GM19463 (cell line): ENCODE results near the gene CGB3.
"Not testable (repeated sequence)": the region's sequence is repeated elsewhere in the genome, so short reads cannot be mapped to it uniquely, and the experiment has no call there.

Source experiments
- ATAC-seq: cut with Tn5 transposase; IDR thresholded peaks from one replicate; pipeline ENCODE4 v1.9.1; 2021; ENCODE audit warnings: mild to moderate bottlenecking, moderate library complexity; ENCODE audit not compliant: unreplicated experiment

CGB3 gene

DNA sequence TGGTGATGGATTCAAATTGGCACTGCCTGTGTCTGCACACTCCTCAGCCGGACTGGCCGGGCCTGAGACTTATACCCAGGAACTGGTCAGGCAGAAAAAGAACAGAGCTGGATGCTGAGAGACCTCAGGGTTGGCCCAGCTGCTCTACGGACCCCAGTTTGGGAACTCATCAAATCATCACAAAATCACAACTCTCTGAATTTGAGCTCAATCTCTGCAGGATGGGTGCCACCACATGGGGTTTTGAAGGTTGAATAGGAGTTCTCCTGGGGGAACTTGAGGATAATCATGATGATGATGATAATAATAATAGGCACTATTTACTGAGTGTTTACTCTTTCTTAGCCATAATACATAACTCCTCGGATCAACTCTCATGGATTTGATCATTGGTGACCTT lies 18.5 kb upstream of the CGB3 start:
- ATAC-seq: not testable (repeated sequence)

DNA sequence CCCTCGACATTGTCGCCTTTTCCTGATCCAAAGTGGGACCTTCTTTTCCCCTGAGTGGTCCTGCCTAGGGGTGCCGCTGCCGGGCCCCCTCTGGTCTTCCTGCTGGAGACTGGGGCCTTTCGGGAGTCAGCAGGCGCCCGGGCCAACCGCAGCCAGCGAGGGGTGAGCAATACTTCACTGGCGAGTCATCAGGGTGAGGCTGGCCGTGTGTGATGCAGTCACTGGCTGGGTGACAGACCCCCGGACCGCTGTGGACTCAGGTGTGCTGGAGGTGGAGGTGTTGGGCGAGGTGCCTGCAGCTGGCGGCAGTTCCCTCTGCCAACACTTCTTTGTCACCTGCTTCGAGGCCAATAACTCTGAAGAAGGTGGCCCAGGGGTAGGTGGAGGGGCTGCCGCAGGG lies 18.0 kb upstream of the CGB3 start:
- ATAC-seq: no peak

DNA sequence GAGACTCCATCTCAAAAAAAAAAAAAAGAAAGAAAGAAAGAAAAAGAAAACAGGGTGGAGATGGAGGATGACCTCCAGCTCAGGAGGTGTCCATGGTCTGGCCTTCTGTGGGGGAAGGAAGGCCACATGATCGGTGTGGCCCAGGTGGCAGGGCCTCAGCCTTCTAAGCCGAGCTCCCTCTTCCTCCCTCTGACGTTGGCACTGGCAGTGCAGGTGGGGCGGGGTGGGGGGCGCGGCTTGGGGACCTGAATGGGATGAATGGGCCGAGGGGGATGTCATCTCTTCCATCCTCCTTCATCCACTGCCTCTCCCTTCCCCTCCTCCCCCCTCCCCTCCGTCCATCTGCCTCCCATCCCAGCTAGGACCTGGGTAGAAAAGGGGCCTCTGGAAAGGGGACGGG lies 15.6 kb upstream of the CGB3 start:
- ATAC-seq: not testable (repeated sequence)

DNA sequence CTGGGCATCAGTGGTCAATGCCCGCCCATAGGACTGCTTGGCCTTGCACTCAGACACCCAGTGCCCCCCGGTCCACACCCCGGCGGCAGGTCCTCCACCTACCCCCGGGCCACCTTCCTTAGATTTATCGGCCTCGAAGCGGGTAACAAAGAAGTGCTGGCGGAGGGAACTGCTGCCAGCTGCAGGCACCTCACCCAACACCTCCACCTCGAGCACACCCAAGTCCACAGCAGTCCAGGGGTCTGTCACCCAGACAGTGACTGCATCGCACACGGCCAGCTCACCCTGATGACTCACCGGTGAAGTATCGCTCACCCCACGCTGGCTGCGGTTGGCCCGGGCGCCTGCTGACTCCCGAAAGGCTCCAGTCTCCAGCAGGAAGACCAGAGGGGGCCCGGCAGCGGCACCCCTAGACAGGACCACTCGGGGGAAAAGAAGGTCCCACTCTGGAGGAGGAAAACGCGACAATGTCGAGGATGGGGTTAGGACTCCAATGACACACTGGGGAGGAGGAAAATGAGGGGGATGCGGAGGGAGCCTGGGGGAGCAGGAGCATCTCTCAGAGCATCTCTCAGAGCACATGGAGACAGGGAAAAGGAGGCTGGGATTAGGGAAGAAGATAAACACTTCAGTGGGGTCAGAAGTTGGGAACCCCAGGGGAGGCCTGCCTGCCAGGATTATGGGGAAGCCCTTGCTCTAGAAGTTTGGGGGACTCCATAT lies 14.6 kb upstream of the CGB3 start:
- ATAC-seq: not testable (repeated sequence)

GRCh38 chr19:49038111-49038510 lies 14.0 kb upstream of the CGB3 start:
- ATAC-seq: not testable (repeated sequence)

DNA sequence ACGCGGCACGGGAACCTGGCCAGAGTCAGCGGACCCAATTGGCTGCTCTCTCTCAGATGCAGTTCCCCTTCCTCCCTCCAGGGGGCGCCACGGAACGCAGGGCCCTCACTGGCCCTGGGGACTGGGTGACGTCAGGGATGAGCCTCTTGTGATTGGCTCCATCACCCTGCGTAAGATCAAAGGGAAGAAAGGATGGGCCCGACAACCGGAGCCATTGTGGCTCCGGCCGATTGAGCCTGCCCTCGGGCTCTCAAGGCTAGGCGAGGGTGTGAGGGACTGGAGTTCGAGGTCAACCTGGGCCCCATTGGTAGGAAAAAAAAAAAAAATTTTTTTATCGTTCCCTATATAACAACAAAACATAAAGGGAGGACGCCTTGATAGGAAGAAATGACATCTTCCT lies 12.7 kb upstream of the CGB3 start, which contains the start of gene CGB1:
CGB1 (minus strand) TSS at position 81 of the 400 bp plus-strand sequence. CDS start 184 bp downstream, outside the sequence.
- ATAC-seq: not testable (repeated sequence)

DNA sequence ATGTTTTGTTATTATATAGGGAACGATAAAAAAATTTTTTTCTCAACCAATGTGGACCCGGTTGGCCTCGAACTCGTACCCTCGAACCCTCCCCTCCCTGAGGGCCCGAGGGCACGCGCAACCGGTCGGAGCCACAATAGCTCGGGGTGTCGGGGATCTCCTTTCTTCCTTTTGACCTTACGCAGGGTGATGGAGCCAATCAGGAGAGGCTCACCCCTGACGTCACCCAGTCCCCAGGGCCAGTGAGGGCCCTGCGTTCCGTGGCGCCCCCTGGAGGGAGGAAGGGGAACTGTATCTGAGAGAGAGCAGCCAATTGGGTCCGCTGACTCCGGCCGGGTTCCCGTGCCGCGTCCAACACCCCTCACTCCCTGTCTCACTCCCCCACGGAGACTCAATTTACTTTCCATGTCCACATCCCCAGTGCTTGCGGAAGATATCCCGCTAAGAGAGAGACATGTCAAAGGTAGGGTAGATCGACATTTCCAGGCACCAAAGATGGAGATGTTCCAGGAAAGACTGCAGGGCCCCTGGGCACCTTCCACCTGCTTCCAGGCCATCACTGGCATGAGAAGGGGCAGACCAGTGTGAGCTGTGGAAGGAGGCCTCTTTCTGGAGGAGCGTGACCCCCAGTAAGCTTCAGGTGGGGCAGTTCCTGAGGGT lies 7.6 kb upstream of the CGB3 start, which contains the start of gene CGB2:
CGB2 (plus strand) TSS at position 249 of the 660 bp plus-strand sequence; CDS start at position 455, 206 bp downstream.
- not testable (repeated sequence) for ATAC-seq

- not testable (repeated sequence) for ATAC-seq
Measured at GRCh38 chr19:49030323-49030722, 6.2 kb upstream of the CGB3 start.

DNA sequence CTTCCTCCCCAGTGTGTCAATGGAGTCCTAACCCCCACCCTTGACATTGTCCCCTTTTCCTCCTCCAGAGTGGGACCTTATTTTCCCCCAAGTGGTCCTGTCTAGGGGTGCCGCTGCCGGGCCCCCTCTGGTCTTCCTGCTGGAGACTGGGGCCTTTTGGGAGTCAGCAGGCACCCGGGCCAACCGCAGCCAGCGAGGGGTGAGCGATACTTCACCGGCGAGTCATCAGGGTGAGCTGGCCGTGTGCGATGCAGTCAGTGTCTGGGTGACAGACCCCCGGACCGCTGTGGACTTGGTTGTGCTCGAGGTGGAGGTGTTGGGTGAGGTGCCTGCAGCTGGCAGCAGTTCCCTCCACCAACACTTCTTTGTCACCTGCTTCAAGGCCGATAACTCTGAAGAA lies 5.6 kb upstream of the CGB3 start:
- ATAC-seq: not testable (repeated sequence)

GRCh38 chr19:49028686-49029085 lies 4.6 kb upstream of the CGB3 start:
- ATAC-seq: not testable (repeated sequence)

DNA sequence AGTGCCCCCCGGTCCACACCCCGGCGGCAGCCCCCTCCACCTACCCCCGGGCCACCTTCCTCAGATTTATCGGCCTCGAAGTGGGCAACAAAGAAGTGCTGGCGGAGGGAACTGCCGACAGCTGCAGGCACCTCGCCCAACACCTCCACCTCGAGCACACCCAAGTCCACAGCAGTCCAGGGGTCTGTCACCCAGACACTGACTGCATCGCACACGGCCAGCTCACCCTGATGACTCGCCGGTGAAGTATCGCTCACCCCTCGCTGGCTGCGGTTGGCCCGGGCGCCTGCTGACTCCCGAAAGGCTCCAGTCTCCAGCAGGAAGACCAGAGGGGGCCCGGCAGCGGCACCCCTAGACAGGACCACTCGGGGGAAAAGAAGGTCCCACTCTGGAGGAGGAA lies 1.5 kb upstream of the CGB3 start:
- ATAC-seq: not testable (repeated sequence)

DNA sequence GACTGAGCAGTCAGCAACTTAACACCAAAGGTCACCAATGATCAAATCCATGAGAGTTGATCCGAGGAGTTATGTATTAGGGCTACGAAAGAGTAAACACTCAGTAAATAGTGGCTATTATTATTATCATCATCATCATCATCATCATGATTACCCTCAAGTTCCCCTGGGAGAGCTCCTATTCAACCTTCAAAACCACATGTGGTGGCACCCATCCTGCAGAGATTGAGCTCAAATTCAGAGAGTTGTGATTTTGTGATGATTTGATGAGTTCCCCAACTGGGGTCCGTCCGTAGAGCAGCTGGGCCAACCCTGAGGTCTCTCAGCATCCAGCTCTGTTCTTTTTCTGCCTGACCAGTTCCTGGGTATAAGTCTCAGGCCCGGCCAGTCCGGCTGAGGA lies 955 bp upstream of the CGB3 start:
- not testable (repeated sequence) for ATAC-seq

DNA sequence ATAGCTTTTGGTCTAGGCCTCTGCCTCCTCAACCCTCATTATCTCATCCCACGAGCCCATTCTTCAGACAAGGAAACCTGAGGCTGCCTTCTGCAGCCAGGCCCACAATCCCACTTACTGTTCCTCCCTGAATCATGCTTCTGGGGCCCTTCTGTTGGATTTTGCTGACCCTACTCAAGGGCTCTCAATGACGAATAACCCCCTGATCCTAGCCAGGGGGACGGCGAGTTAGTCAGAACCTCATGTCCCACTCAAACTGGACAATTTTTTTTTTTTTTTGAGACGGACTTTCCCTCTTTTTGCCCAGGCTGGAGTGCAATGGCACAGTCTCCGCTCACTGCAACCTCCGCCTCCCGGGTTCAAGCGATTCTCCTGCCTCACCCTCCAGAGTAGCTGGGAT lies 2.0 kb downstream of the CGB3 start:
- ATAC-seq: no peak

DNA sequence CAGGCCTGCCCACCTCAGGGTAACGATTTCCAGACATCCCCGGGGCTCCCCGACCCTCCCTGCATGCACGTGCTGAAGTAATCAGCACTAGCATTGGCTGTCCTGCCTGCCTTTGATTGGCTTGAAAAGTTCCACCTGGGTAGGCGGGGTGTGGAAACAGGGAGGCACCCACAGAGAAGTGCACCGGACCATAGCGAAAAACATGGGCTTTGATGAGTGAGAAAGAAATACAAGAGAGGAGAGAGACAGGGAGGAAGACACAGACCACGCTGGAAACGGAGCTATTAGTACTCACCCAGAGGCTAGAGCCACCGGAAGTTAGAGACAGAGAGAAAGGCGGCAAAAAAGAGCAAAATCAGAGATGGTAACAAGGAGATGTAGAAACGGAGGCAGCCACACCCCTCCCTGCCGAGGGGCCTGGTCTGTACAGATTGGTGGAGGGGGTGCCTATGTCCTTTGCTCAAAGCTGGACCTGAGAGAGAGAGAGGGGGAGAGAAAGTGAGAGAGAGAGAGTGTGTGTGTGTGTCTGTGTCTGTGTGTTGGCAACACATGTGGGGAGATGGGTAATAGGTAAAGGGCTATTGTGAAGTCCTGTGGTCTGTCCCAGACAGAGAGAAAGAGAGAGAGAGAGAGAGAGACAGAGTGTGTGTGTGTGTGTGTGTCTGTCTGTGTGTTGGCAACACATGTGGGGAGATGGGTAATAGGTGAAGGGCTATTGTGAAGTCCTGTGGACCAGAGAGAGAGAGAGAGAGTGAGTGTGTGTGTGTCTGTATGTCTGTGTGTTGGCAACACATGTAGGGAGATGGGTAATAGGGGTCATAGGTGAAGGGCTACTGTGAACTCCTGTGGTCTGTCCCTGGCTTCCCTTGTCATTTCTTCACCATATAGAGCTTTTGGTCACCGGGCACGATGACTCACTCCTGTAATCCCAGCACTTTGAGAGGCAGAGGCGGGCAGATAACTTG lies 2.9 kb downstream of the CGB3 start:
- ATAC-seq: no peak

DNA sequence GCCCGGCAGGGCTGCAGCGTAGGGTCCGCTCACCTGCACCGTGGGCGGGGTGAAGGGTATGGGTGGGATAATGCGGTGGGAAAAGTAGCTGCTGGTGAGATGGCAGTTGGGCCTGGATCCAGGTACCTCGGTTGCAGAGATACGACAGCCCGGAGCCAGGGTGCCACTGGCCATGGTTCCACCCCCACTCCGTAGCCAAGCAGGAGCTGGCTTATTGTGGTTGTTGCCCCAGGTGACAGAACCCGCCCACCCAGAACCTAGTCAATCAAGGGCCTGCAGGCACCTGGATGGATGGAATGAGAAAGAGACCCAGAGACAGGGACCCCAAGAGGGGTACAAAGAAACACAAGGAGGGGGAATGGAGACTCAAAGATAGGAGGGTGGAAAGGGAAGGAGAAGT lies 3.8 kb downstream of the CGB3 start:
- no peak for ATAC-seq

- no peak for ATAC-seq
Measured at GRCh38 chr19:49019242-49019932, 4.7 kb downstream of the CGB3 start.

DNA sequence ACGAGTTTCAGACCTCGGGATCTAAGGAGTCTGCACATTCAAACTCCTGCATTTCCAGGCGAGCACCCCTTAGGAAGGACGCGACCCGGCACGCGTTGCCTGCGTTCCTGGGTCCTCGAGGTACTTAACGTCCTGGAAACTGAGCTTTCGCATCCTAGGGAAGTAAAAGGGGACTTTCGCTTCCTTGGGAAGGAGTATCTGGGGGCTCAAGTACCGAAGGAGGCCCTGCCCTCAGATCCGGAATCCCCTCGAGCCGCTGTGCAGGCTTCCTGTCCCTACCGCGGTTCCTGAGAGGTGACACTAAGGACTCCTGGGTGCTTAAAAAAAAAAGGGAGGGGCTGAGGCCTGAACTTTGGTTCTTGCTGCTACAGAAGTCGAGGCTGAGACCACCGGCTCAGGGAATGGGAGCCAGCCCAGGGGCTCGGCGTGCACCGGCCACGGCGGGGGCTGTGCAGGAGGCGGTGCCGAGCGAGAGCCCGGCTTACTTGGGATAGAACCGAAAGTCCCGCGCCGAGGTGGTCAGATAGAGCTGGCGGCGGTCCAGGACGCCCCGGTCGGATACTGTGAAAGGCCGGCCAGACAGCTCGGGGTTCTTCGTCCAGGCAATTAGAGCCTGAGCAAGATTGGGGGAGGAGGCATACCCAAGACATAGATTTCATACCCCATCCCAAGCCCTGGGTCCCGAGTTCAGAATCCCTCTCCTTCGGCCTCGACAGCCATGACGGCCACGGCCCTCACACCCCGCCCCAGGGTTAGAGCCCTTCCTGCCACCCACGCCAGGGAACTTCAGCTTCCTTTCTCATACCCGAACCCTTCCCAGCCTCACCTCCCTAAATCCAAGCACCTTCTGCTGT lies 5.5 kb downstream of the CGB3 start:
- not testable (repeated sequence) for ATAC-seq

DNA sequence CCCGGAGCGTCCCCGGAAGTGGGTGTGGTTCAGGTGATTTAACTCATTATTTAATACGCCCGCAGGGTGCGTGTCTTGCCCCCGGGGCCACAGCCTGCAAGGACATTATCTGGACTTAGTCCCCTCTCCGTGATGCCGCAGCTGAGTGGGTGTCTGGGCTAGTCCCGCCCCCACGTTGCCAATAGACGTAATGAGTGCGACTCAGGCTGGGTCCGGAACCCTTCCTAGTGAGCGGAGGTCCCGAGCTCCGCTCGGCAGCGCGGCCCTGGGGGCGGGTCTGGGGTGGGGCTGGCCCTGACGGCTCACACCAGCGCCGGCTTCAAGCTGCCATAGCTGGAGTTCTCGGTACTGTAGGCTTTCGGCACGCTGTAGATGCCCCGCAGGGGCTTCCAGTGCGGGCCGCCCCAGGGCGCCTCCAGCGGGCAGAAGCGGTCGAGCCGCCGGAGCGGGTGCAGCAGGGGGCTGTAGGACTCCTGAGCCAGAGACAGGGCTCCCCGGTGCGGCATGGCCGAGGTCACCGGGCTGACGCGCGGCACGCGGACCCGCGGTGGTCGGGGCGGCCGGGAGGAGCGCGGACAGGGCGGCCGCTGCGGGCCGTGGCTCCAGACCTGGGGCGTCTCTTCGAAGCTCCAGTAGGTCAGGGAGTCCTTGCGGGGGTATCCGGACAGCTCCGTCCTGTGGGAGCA lies 6.3 kb downstream of the CGB3 start:
- peak; percentile 48 for ATAC-seq
